Measurements from ENCODE around the gene GALNT10. TPM values are rescaled to one million over a fixed set of nuclear protein-coding genes. Genes with fewer than 3 reads are reported as not detected.
A peak's percentile ranks its signal among the peaks of the same experiment; 100 is the strongest.

Gene GALNT10
- total and polyA plus RNA-seq, 9 of the 15 experiments (the other 6 are each of a cell fraction or from before 2014, with no cell fraction given): 4.6 to 37.1 (median 13.3) TPM

GRCh38 chr5:154428208-154428607 is 237.7 kb downstream of the GALNT10 start:
- CTCF ChIA-PET (ENCODE audit: low intra/inter-chr PET ratio): interaction anchor here (0.6 kb wide), 1 partner anchor 9 kb away, joined by 4 read pairs; no protein-coding TSS in a partner anchor
- Histone ChIP-seq H3K4me1 (replicated peaks in 1 of 2; ENCODE audit: control insufficient read depth in 2 of 2, insufficient read depth in 2 of 2, low read length in 2 of 2) (no peaks in the 10 kb centered on the region), H2AFZ (ENCODE audit: low read depth, low read length) (no peak overlapping the region), H3K27me3 (ENCODE audit: control insufficient read depth in 2 of 2, insufficient read depth in 2 of 2, low read length in 2 of 2) (no peaks in the 10 kb centered on the region), H3K9me1 (ENCODE audit: control insufficient read depth, insufficient read depth, low read length) (no peaks in the 10 kb centered on the region), H3K27ac (ENCODE audit: extremely low read depth, low read depth, low read length) (no peak overlapping the region), H3K9ac (ENCODE audit: insufficient read depth in 1 of 2, low read depth in 2 of 2, low read length in 2 of 2) (no peak overlapping the region), H3K79me2 (ENCODE audit: control insufficient read depth, insufficient read depth, low read length) (no peaks in the 10 kb centered on the region), H3K4me2 (ENCODE audit: insufficient read depth, low read length) (no peak overlapping the region), H4K20me1 (replicated peaks; ENCODE audit: control insufficient read depth, insufficient read depth, low read length) (no peaks in the 10 kb centered on the region), H3K4me3 (no peak overlapping the region), H3K9me3 (replicated peaks; ENCODE audit: control insufficient read depth, insufficient read depth, low read depth, low read length) (no peaks in the 10 kb centered on the region), H3K36me3 (ENCODE audit: control insufficient read depth, insufficient read depth, low read length) (no peaks in the 10 kb centered on the region)
- TF ChIP-seq ZNF146 (CRISPR knock-in tag; IDR thresholded peaks at IDR 0.05; ENCODE audit: unreplicated experiment) (peak; percentile 83), PTRF (tag; IDR thresholded peaks at IDR 0.05) (no peak)
- no TSS peak for BruUV-seq (replicated peaks)
- intact Hi-C loops (cut with micrococcal nuclease) (no loop called here), in situ Hi-C loops (cut with MboI) (no loop called here)
- DNase-seq (ENCODE audit: extremely low read depth in 1 of 4, low spot score in 3 of 4): no peak
- POLR2A ChIA-PET: no interaction called here
- no peak for FAIRE-seq
- WGBS (ENCODE audit: insufficient coverage, low coverage, missing lambda C conversion rate): 67% methylated on average over 3 of the region's 3 CpGs
- ATAC-seq: no peak

GRCh38 chr5:154429341-154429740 is 238.8 kb downstream of the GALNT10 start:
- TF ChIP-seq ZNF408 (CRISPR knock-in tag; IDR thresholded peaks at IDR 0.05; ENCODE audit: low read depth) (no peak), POLR2B (IDR thresholded peaks at IDR 0.05; ENCODE audit: low read depth, partially characterized antibody) (no peak), MCM7 (IDR thresholded peaks at IDR 0.05) (no peak)
- BruUV-seq (replicated peaks): no TSS peak
- H4K20me1 ChIP-seq (replicated peaks; ENCODE audit: control insufficient read depth, insufficient read depth, low read length): no peaks in the 10 kb centered on the region
- ATAC-seq (no peak), FAIRE-seq (no peak), DNase-seq (ENCODE audit: extremely low read depth in 1 of 4, low spot score in 3 of 4) (no peak)
- H3K9ac ChIP-seq (ENCODE audit: insufficient read depth in 1 of 2, low read depth in 2 of 2, low read length in 2 of 2): no peak overlapping the region
- H3K9me3 ChIP-seq (replicated peaks; ENCODE audit: control insufficient read depth, insufficient read depth, low read depth, low read length): no peaks in the 10 kb centered on the region
- H2AFZ ChIP-seq (ENCODE audit: low read depth, low read length): no peak overlapping the region
- no peak overlapping the region for H3K4me2 ChIP-seq (ENCODE audit: insufficient read depth, low read length)
- 100% methylated on average over 1 of the region's 1 CpG for WGBS (ENCODE audit: insufficient coverage, low coverage, missing lambda C conversion rate)
- CTCF ChIA-PET (ENCODE audit: low intra/inter-chr PET ratio): no interaction called here
- no peaks in the 10 kb centered on the region for H3K4me1 ChIP-seq (replicated peaks in 1 of 2; ENCODE audit: control insufficient read depth in 2 of 2, insufficient read depth in 2 of 2, low read length in 2 of 2)
- H3K79me2 ChIP-seq (ENCODE audit: control insufficient read depth, insufficient read depth, low read length): no peaks in the 10 kb centered on the region
- no peaks in the 10 kb centered on the region for H3K9me1 ChIP-seq (ENCODE audit: control insufficient read depth, insufficient read depth, low read length)
- H3K4me3 ChIP-seq: no peak overlapping the region
- H3K27ac ChIP-seq (ENCODE audit: extremely low read depth, low read depth, low read length): no peak overlapping the region
- intact Hi-C loops (cut with micrococcal nuclease) (no loop called here), in situ Hi-C loops (cut with MboI) (no loop called here)
- POLR2A ChIA-PET: interaction anchor here (0.7 kb wide), 1 partner anchor 412 kb away, joined by 3 read pairs; no protein-coding TSS in a partner anchor
- H3K27me3 ChIP-seq (ENCODE audit: control insufficient read depth in 2 of 2, insufficient read depth in 2 of 2, low read length in 2 of 2): no peaks in the 10 kb centered on the region
- no peaks in the 10 kb centered on the region for H3K36me3 ChIP-seq (ENCODE audit: control insufficient read depth, insufficient read depth, low read length)

Measured in K562 (cell line).